HL-60 (cell line): Measurements from ENCODE around the gene RHO.

Source experiments
- CTCF ChIP-seq: IDR thresholded peaks from one replicate; pipeline ENCODE4 v1.5.1; 2011; ENCODE audit warnings: low read length, control low read depth, inconsistent platforms; ENCODE audit not compliant: insufficient read depth
- POLR2AphosphoS5 ChIP-seq: IDR thresholded peaks from 2 replicates; pipeline ENCODE4 v1.6.1; 2012; ENCODE audit warnings: low read depth
- REST ChIP-seq: IDR thresholded peaks from 2 replicates; pipeline ENCODE4 v1.6.1; 2012; ENCODE audit warnings: low read depth; ENCODE audit not compliant: insufficient replicate concordance

GRCh38 chr3:129539206-129539605, 10.8 kb downstream of the RHO start:
- no peak for TF ChIP-seq CTCF
- no peak for TF ChIP-seq POLR2AphosphoS5
- no peak for TF ChIP-seq REST
